ENCODE measurements around the gene LYST.

- TF ChIP-seq EZH2 (optimal IDR thresholded peaks at IDR 0.05; ENCODE audit: low read depth, low read length): no peak
- TF ChIP-seq CTCF (IDR thresholded peaks at IDR 0.05; ENCODE audit: low read length): no peak
These were observed 107.4 kb downstream of the LYST start for GRCh38 chr1:235759336-235759735.

Data from MM.1S (cell line).